GM21786 (cell line): Measurements from ENCODE around the gene DDX49.

Experiments
- ATAC-seq: cut with Tn5 transposase; IDR thresholded peaks from one replicate; pipeline ENCODE4 v1.9.1; 2021; ENCODE audit not compliant: unreplicated experiment

The DDX49 gene

DNA sequence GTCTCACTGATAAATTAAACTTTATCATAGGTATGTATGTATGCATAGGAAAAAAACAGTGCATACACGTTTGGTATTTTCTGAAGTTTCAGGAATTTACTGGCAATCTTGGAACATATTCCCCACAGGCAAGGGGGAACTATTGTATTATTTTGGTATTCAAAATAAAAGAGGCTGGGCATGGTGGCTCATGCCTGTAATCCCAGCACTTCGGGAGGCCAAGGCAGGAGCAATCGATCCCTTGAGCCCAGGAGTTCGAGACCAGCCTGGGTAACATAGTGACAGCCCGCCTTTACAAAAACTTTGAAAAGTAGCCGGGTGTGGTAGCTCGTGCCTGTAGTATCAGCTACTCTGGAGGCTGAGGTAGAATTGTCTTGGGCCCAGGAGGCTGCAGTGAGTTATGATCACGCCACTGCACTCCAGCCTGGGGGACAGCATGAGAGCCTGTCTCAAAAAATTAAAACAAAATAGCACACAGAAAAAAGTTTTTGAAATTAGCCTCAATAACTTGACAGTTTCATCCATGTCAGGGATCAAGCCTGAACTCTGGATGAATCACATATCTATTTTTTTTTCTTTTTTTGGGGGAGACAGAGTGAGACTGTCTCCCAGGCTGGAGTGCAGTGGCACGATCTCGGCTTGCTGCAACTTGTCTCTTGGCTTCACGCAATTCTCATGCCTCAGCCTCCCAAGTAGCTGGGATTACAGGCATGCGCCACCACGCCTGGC, 50.6 kb downstream of the DDX49 start:
- ATAC-seq = no peak

GRCh38 chr19:18972301-18972811, 52.8 kb downstream of the DDX49 start:
- ATAC-seq = no peak

DNA sequence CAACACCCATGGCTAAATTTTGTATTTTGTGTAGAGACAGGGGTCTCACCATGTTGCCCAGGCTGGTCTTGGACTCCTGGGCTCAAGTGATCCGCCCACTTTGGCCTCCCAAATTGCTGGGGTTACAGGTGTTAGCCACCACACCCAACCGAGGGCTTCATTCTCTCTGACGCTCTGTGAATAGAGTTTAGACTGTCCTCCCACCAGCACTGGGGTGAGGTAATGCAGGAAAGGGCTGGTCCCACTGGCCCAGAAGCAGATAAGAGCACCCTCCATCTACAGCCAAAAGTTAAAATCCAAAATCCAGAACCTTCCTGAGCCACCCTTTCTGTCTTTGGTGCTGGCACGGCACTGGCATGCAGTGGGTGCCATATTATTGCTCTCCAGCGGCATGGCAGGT, 53.3 kb downstream of the DDX49 start:
- ATAC-seq = no peak

DNA sequence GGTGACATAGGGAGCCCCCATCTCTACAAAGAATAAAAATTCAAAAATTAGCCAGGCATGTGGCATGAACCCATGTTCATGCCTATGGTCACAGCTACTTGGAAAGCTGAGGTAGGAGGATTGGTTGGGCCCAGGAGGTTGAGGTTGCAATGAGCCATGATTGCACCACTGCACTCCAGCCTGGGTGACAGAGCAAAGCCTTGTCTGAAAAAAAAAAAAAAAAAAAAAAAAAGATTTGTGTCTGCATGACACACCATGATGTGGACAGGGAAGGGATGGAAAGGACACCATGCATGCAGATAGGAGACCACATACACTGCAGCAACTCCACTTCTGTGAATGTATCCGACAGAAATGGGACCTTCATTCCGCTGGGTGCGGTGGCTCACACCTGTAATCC, 55.5 kb downstream of the DDX49 start:
- ATAC-seq = no peak

DNA sequence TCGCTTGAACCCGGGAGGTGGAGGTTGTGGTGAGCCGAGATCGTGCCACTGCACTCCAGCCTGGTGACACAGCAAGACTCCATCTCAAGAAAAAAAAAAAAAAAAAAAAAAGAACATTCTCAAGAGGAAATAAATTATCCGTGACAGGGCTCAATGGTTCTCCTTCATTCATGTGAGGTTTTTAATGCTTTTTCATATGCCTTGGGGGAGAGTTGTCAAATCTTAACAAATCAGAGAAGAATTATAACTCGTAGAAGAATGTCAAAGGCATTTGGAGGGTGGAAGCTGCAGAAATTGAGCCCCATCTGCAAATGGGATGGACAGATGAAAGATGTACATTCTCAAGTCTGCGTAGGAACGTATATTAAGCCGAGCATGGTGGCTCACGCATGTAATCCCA, 56.4 kb downstream of the DDX49 start:
- ATAC-seq = no peak
